NOMO-1 treated with DMSO at 0.1 percent for 48 hours (cell line): ENCODE measurements around the gene C13orf46.
"Not testable (repeated sequence)": the region's sequence is repeated elsewhere in the genome, so short reads cannot be mapped to it uniquely, and the experiment has no call there.

Source experiments
- DNase-seq: peaks from one replicate; lab custom pipeline; 2025; ENCODE audit not compliant: unreplicated experiment; lab: John Stamatoyannopoulos, UW

The C13orf46 gene

DNA sequence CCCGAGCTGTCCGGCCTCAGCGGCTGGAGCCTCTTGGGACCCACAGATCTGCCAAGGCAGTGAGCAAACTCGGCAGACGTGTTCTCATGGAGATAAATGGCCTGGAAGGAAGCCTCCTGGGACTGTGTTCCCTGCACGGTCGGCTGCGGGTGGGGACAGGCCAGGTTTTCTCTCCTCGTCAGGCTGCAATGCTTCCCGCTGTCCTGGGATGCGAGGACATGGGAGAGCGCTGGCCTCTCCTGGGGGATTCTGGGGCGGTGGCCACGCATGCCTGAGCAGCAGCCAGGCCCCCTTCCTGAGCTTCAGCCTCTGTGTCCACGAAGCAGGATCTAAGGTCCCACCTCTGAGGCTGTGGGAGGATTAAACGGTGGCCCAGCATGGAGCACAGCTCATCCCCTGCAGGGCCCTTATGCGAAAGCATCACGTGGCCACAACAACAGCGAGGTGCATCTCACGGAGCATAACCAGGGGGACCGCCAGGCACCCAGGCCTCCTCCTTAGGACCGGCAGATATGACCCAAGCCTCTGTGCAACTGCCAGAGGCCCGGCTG lies 21.2 kb upstream of the C13orf46 start:
- DNase-seq = no peak

DNA sequence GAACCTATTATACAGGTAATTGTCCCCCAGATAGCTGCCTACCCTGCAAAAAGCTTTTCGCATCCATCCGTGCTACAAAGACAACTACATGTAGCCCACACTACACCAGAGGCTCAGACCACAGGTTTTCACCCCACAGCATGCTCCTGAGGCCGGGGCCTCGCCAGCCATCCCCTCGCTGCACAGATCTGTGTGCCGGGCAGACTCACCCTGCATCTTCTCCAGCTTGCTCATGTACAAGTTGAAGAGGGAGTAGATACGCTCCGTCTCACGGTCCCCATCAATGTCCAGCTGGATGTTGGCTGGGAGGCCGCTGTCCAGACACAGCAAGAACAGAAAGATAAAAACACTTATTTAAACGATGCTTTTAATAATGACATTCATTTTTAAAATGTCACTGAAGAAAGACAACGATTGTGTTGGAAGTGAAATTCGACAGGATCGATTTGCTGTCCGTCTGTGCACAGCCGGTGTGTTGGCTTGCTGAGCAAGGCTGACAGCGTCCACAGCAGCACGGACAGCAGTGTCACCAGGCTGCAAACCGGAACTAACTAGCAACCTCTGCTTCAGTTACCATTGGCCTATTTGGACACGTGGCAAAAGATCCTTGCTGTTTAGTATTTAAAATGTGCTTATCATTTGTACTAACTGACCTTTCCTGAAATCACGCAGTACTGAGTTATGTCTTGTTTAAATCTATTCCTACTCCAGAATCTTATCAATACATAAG lies 18.6 kb upstream of the C13orf46 start:
- no peak for DNase-seq

DNA sequence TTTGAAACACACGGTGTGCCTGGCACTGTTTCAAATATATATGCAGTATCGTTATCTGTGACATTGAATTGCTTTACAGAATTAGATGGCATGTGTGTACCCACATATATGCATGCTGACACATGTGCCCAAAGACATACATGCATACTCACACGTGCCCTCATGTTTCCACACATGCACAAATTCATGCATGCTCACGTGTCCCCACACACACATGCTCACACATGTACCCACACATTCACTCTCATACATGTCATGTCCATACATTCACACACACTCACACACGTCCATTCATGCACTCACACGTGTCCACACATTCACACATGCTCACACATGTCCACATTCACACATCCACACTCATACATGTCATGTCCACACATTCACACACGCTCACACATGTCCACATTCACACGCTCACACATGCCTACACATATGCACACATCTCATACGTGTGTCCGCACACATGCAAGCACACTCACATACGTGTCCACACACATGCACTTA lies 17.9 kb upstream of the C13orf46 start:
- DNase-seq = no peak

DNA sequence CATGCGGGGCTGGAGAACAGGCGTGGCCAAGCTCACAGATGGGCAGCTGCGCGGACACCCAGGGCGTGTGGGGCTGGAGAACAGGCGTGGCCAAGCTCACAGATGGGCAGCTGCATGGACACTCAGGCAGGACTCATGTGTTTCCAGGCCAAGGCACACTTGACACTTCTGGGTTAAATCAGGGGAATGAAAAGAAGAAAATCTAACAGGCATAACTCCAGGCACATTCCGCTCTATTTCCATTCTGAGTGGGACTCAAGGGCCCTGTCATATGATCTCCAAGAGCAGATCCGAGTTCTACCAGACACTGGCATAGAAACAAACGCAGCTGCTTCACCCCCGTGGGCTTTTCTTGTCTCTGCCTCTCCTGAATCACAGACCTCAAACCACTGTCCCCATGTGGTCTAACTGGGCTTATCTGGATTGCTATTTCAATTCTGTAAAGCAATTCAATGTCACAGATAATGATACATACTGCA lies 17.4 kb upstream of the C13orf46 start:
- no peak for DNase-seq

DNA sequence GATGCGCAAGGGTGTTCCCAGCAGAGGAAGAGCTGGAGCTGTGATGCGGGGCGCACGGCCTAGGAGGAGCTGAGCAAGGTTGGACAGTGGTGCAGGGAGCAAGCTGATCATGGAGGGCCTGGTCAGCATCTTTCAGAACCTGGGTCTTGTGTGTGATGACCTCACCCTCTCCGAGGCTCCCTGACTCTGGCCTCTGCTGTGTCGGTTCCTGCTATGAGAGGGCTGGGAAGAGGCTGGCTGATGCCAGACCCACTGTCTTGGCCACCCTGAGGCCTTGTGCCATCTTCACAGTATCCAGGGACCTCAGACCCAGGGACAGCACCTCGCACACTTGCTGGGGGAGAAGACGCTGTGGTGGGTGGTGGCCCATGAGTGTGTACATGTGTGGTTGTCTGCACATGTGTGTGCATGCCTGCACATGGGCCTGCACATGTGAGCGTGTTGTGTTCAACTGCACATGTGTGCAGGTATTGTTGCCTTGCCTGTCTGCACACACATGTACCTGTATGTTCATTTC lies 16.5 kb upstream of the C13orf46 start:
- no peak for DNase-seq

DNA sequence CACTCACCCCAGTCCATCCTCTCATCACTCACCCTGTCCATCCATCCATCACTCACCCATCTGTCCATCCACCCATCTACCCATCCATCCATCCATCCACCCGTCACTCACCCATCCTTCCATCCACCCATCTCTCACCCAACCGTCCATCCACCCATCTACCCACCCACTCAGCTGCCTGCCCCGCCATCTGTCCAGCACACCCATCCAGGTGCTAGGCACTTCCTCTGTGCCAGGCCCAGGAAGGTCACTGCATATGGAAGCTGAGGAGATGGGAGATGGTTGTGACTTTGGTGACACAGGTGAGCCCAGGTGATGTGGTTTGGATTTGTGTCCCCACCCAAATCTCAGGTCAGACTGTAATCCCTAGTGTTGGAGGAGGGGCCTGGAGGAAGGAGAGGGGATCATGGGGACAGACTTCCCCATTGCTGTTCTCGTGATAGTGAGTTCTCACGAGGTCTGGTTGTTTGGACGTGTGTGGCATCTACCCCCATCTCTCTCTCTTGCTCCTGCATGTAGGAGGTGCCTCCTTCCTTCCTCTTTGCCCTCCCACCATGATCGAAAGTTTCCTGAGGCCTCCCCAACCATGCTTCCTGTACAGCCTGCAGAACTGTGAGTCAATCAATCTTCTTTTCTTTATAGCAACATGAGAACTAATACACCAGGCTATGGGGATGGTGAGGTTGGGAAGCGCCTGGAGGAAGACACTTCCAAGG lies 15.9 kb upstream of the C13orf46 start:
- DNase-seq = no peak

DNA sequence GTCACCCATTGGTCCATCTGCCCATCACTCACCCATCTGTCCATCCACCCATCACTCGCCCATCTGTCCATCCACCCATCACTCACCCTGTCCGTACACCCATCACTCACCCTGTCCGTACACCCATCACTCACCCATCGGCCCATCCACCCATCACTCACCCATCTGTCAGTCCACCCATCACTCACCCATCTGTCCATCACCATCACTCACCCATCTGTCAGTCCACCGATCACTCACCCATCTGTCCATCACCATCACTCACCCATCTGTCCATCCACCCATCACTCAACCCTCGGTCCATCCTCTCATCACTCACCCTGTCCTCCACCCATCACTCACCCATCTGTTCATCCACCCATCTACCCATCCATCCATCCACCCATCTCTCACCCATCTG lies 15.0 kb upstream of the C13orf46 start:
- DNase-seq = not testable (repeated sequence)

DNA sequence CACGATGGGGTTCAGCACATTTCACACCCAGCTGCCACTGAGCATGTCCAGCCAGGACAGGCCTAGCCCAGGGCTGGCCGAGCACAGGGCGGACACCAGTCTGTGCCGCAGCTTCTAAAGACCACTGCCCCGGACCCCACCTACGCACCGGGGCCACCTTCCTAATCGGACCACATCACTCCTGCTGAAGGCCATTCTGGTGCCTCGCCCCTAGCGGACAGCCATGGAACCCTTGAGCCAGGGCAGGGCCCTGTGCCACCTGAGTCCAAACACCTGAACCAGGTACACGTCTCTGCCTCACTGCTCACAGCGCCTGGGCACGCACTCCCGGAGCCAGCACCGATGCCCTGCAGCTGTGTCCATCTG lies 8.4 kb upstream of the C13orf46 start:
- DNase-seq = no peak

DNA sequence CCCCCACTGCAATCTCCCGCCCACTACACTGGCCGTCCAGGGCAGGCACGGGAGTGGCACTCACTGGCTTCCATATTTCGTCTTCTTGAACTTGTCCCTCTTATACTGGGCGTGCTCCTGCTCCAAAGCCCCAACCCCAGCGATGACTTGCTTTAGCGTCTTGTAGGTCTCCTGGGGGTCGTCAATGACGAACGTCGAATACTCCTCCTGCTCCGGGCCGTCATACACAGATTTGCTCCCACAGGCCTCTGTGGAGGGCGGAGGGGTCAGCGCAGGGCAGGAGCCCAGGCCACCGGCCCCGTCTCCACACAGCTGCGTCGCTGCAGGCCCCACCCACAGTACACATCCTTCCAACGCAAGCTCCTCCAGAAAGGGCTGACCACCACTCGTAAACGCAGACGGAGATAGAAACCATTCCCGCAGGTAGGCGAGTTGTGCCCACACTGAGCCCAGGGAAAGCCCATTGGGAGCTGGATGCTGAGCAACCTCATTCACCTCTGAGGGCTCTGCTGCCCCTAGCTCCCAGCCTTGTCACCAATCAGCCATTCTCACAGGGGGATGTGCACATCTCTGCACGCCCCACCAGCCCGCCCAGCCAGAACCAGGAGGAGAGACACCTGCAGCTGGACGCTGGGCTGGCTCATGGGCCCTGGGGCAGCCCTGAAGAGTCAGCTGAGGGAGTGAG lies 7.9 kb upstream of the C13orf46 start:
- DNase-seq = no peak

DNA sequence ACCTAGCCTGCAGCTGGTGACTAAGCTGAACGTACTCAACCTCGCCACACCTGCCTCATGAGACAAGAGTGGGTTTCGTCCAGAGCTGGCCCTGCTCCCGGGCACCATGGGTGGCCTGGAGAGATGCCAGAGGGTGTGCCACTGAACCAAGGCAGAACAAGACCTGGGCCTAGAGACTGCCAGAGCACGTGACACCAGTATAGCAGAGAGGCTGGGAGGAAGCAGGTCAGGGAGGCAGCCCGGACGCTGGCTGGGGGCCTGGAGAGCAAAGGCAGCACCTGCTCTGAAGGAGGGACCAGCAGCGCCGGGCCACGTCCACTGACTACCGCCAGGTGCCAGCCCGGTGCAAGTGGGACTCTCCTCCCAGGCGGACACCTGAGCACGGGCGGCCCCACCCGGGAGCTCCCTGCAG lies 7.3 kb upstream of the C13orf46 start:
- DNase-seq = no peak

DNA sequence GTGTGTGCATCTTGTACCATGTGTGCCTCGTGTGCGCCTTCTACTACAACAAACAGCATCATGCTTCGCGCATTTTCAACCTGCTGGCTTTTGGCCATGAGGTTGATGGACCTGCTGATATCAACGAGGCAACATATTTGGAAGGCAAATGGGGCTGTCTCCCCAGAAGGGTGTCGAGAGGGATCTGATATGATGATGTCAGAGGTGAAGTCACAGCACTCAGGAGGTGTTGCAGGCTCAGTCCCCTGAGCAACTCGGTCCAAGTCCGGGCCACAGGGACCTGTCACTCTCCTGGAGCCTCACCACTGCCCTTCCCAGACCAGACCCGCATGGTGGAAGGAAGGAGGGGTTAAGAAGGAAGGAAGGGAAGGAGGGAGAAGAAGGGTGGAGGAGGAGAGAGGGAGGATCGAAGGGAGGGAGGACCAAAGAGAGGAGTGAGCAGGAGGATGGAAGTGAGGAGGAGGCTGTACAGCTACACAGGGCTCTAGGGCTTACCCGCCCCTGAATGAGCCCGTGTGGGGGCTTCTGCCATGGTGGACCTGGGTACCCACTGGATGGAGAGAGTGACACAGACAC lies 6.7 kb upstream of the C13orf46 start:
- DNase-seq = no peak

DNA sequence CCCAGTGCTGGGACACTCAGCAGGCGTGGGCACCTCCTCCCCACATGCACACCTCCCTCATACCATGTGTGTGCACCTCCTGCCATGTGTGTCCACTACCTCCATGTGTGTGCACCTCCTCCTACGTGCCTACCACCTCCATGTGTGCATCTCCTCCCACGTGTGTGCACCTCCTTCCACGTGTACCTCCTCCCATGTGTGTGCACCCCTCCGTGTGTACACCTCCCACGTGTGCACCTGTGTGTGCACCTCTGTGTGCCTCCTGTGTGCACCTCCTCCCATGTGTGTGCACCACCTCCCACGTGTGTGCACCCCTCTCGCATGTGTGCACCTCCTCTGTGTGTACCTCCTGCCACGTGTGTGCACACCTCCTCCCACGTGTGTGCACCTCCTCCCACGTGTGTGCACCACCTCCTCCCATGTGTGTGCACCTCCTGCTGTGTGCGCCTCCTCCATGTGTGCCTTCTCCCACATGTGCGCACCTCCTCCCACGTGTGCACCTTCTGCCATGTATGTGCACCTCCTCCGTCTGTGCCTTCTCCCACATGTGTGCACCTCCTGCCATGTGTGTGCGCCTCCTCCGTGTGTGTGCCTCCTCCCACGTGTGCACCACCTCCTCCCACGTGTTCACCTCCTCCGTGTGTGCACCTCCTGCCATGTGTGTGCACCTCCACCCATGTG lies 6.1 kb upstream of the C13orf46 start:
- DNase-seq = no peak

DNA sequence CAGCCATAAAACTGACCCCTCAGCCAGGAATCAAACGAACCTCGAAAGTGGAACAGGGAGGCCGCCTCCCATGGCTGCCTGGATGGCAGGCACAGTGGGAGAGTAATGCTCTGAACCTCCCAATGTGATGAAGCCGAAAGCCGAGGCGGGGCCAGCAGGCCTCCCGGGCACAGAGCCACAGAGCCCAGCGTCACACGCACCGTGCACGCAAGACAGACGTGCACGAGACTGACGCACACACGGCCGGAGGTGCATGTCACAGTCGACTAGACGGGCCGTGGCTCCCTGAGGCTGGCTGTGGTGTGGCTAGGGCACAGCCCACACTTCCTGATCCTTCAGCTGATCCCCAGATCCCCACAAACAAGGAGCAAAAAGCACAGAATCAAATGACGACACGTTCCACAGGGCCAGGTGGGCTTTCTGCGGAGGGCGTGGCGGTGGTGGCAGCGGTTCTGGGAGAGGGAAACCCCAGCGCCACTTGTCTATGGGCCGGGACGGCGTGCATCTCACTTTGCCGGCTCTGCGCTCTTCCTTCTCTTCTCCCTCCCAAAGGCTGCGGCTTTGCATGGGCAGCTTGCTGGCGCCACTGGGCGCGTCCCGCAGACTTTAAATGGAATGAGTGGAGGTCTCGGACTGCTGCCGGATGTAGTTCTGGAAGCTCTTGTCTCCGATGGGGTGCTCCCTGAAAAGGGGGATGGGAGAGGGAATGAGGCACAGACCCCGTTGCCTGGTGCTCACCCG lies 5.0 kb upstream of the C13orf46 start:
- DNase-seq = no peak

DNA sequence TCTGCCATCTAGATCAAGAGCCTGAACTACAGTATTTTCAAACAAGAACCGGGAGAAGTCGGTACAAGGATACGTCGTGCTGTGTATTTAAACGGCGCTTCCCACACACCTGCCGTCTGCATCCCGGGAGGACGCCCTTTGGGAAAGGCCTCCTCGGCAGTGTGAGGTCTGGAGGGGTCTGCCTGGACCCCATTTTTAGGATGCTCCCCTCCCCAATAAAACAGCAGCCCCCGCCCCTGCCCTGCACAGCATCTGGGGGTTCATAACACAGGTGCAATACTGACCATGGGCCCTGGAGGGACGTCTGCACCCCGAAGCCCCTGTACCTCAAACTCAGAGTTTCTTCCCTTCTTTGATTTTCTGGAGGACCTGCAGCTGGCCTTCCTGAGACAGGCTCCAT lies 4.1 kb upstream of the C13orf46 start:
- no peak for DNase-seq

DNA sequence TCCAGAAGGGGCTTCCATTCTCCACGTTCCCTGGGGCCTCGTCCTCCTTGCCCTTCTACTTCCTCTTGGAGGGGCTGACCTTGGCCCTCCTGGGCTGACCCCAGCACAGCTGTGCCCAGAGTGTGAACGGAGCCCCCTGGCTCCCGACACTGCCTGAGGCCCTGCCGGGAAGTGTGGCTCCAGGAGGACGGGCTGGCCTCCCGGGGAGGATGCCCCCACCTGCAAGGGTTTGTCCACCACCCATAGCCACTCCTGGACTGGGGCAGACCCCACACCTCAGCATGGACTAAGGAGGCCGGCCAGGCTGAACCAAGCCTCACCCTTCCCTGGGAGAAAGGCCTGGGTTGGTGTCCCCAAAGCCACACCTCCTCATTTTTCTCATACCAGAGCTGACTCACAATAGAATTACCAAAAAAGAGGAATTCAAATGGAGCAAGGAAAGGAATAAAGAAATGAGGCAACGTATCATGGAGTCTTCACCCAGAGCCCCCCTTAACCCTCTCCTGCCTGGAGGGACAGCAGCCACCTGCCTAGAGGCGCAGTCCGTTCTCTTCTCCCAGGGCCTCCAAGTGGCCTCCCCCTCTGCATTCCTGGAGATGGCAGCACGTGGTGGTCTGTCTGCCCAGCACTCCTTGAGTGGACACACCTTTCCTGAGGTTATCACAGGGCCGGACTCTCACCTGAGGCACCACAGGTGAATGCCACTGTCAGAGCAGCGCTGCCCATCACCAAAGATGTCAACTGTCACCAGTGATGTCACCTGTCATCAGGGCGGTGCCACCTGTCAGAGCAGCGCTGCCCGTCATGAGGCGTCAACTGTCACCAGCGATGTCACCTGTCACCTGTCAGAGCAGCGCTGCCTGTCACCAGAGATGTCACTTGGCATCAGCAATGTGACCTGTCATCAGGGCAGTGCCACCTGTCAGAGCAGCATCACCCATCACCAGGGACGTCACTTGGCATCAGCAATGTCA lies 3.1 kb upstream of the C13orf46 start:
- no peak for DNase-seq

DNA sequence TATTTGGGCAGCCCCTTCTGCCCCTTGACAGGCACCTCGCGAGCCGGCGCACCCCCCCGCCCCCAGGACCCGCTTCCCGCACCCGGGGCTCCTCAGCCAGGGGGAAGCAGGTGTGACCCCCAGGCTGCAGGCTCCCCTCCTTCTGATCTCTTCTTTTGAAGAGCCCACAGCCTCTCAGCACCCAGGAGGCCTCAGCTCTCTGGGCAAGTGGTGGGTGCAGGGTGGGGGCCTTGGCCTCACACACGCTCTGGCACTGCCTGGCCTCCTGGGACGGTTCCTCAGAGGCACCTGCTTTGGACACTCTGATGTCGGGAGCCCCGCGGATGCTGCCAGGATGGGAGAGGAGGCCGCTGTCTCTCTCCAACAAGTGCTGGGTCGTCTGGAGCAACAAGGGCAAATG lies 1.5 kb upstream of the C13orf46 start:
- no peak for DNase-seq

DNA sequence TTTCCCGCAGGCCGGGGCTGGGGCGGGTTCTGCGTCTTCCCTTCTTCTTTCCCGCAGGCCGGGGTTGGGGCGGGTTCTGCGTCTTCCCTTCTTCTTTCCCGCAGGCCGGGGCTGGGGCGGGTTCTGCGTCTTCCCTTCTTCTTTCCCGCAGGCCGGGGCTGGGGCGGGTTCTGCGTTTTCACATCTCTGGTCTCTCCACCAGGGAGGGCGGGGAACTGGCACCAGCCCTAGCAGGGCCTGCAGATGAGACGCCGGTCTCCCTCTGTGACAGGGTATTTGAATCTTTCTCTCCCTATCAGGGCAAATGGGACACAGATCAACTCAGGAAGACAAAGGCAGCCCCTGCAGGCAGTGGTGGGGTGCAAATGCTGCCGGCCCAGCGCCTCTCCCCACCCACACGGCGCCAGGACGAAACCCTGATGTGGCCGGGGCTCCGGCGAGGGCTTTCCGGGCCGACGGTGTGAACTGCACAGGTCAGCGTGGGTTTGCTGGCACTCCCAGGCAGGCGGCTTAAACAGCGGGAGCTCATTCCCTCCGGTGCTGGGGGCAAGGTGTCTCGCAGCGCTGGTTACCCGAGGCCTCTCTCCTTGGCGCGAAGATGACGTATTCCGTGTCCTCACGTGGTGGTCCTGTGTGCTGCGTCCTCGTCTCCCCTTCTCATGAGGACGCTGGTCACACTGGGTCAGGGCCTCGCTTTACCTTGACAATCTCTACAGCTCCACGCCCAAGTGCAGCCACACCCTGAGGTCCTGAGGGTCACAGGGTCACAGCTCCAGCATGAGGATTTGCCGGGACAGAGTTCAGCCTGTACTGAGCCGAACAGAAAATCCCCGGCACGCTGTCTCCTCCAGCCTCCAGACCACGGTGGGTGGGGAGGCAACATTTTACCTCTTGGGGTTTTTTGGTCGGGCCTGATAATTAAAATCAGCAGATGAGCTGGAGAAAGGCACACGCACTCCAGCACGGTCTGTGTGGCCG lies 717 bp upstream of the C13orf46 start:
- DNase-seq = no peak
